DMS 273 treated with DMSO at 0.1 percent for 48 hours (cell line): ENCODE results near the gene C1orf94.

ENCODE experiments used
- DNase-seq: peaks from one replicate; lab custom pipeline; 2025; lab: John Stamatoyannopoulos, UW

C1orf94 gene

GRCh38 chr1:34262023-34262853 lies 85.5 kb downstream of the C1orf94 start:
- no peak for DNase-seq

- DNase-seq: no peak
Observed at GRCh38 chr1:34262921-34263320, 86.2 kb downstream of the C1orf94 start.

GRCh38 chr1:34263406-34263805 lies 86.7 kb downstream of the C1orf94 start:
- no peak for DNase-seq

- DNase-seq: no peak
Observed at GRCh38 chr1:34265396-34265795, 88.7 kb downstream of the C1orf94 start.

- DNase-seq: no peak
Observed at GRCh38 chr1:34266127-34266951, 89.6 kb downstream of the C1orf94 start.

- no peak for DNase-seq
Observed at GRCh38 chr1:34267326-34267725, 90.6 kb downstream of the C1orf94 start.

- no peak for DNase-seq
Observed at GRCh38 chr1:34268311-34268954, 91.7 kb downstream of the C1orf94 start.
